SK-N-SH (cell line): ENCODE measurements around the gene NRL.

Experiments used
- CTCF ChIP-seq: fragments of 200-600 bp; sonication (generic); IDR thresholded peaks from 2 replicates; pipeline ENCODE4 v1.6.1; 2017; ENCODE audit warnings: antibody characterized with exemption, mild to moderate bottlenecking, moderate library complexity
- ELF1 ChIP-seq: IDR thresholded peaks from 2 replicates; pipeline ENCODE4 v1.4.0; 2012
- EZH2phosphoT487 ChIP-seq: fragments of 200-600 bp; sonication (generic); IDR thresholded peaks from 2 replicates; pipeline ENCODE4 v1.6.1; 2017; ENCODE audit warnings: low read depth, mixed run types, mild to moderate bottlenecking, antibody characterized with exemption, moderate library complexity, borderline replicate concordance
- FOXJ3 ChIP-seq: sonication (generic); formaldehyde crosslinking; IDR thresholded peaks from 2 replicates; pipeline ENCODE4 v1.5.1; 2020; ENCODE audit warnings: mild to moderate bottlenecking, missing genetic modification reagents
- IRF3 ChIP-seq: fragments of 150-350 bp; IDR thresholded peaks from 2 replicates; pipeline ENCODE4 v1.6.1; 2016; ENCODE audit warnings: mild to moderate bottlenecking, low read depth, low read length
- MAX ChIP-seq: IDR thresholded peaks from 2 replicates; pipeline ENCODE4 v1.4.0; 2012; ENCODE audit warnings: low read depth
- NRF1 ChIP-seq: IDR thresholded peaks from 2 replicates; pipeline ENCODE4 v1.6.1; 2012; ENCODE audit warnings: low read depth, mild to moderate bottlenecking, low read length
- POLR2AphosphoS5 ChIP-seq: IDR thresholded peaks from 2 replicates; pipeline ENCODE4 v1.6.1; 2012; ENCODE audit warnings: low read depth, low read length
- REST ChIP-seq: IDR thresholded peaks from 2 replicates; pipeline ENCODE4 v1.6.1; 2012; ENCODE audit warnings: mild to moderate bottlenecking, low read depth, low read length, moderate library complexity
- SIN3A ChIP-seq: IDR thresholded peaks from 2 replicates; pipeline ENCODE4 v1.6.1; 2012; ENCODE audit warnings: low read depth, mild to moderate bottlenecking, low read length, moderate library complexity, borderline replicate concordance
- SMC3 ChIP-seq: IDR thresholded peaks from 2 replicates; pipeline ENCODE4 v1.6.1; 2012; ENCODE audit warnings: low read depth, low read length, improper control_type of control experiment
- TEAD4 ChIP-seq: IDR thresholded peaks from 2 replicates; pipeline ENCODE4 v1.4.0; 2012; ENCODE audit warnings: mild to moderate bottlenecking, borderline replicate concordance; ENCODE audit not compliant: insufficient read depth
- YY1 ChIP-seq: IDR thresholded peaks from 2 replicates; pipeline ENCODE4 v1.4.0; 2012; ENCODE audit warnings: low read depth, mild to moderate bottlenecking

- TF ChIP-seq MAX: no peak
- TF ChIP-seq EZH2phosphoT487: no peak
- no peak for TF ChIP-seq CTCF
- no peak for TF ChIP-seq TEAD4
- no peak for TF ChIP-seq FOXJ3 (CRISPR knock-in tag)
- TF ChIP-seq REST: no peak
- no peak for TF ChIP-seq ELF1
- TF ChIP-seq NRF1: no peak
- TF ChIP-seq POLR2AphosphoS5: no peak
- no peak for TF ChIP-seq YY1
- no peak for TF ChIP-seq SIN3A
- no peak for TF ChIP-seq SMC3
- no peak for TF ChIP-seq IRF3
Measured at GRCh38 chr14:24072436-24072835, 42.3 kb downstream of the NRL start.
